Measurements from ENCODE around the gene DNPEP.

The DNPEP gene

GRCh38 chr2:219358170-219359075, 29.3 kb downstream of the DNPEP start:
- DNase-seq (ENCODE audit: low spot score): peak; percentile 27

- no peak for DNase-seq (ENCODE audit: low spot score)
Measured at GRCh38 chr2:219356834-219357233, 30.9 kb downstream of the DNPEP start.

- no peak for DNase-seq (ENCODE audit: low spot score)
Measured at GRCh38 chr2:219354582-219354981, 33.1 kb downstream of the DNPEP start.

- no peak for DNase-seq (ENCODE audit: low spot score)
Measured at GRCh38 chr2:219353129-219353528, 34.6 kb downstream of the DNPEP start.

- peak; percentile 73 for DNase-seq (ENCODE audit: low spot score)
Measured at GRCh38 chr2:219352448-219353023, 35.2 kb downstream of the DNPEP start.

- peak; percentile 86 for DNase-seq (ENCODE audit: low spot score)
Measured at GRCh38 chr2:219350710-219351221, 36.9 kb downstream of the DNPEP start.

- DNase-seq (ENCODE audit: low spot score): no peak
Measured at GRCh38 chr2:219350215-219350614, 37.5 kb downstream of the DNPEP start.

- DNase-seq (ENCODE audit: low spot score): no peak
Measured at GRCh38 chr2:219344751-219345430, 42.8 kb downstream of the DNPEP start.

- DNase-seq (ENCODE audit: low spot score): no peak
Measured at GRCh38 chr2:219335373-219335786, 52.3 kb downstream of the DNPEP start.

- DNase-seq (ENCODE audit: low spot score): no peak
Measured at GRCh38 chr2:219334076-219334475, 53.6 kb downstream of the DNPEP start.

- DNase-seq (ENCODE audit: low spot score): no peak
Measured at GRCh38 chr2:219332542-219332941, 55.2 kb downstream of the DNPEP start, which contains the start of gene RESP18. Gene RESP18 (minus strand): TSS chr2:219332744.

GRCh38 chr2:219331560-219332213, 56.0 kb downstream of the DNPEP start:
- peak; percentile 84 for DNase-seq (ENCODE audit: low spot score)

- no peak for DNase-seq (ENCODE audit: low spot score)
Measured at GRCh38 chr2:219327719-219328118, 60.0 kb downstream of the DNPEP start.

- no peak for DNase-seq (ENCODE audit: low spot score)
Measured at GRCh38 chr2:219325657-219326315, 61.9 kb downstream of the DNPEP start.

GRCh38 chr2:219325136-219325535, 62.6 kb downstream of the DNPEP start:
- no peak for DNase-seq (ENCODE audit: low spot score)

- no peak for DNase-seq (ENCODE audit: low spot score)
Measured at GRCh38 chr2:219323434-219323833, 64.3 kb downstream of the DNPEP start.
